Measurements from ENCODE around the gene TECPR1. TPM values are rescaled to one million over a fixed set of nuclear protein-coding genes. Genes with fewer than 3 reads are reported as not detected.
A peak's percentile ranks its signal among the peaks of the same experiment; 100 is the strongest.

The TECPR1 gene
- total RNA-seq, 2 experiments from 2014 or later = 34.5 to 35.3 TPM

GRCh38 chr7:98215561-98216495 lies 36.2 kb downstream of the TECPR1 start:
- Mint-ChIP-seq H3K9me3 (no peaks in the 10 kb centered on the region), H3K4me1 (ENCODE audit: low read depth) (peaks cover 20% of the 10 kb centered on the region), H3K36me3 (peaks cover 6% of the 10 kb centered on the region), H3K27me3 (no peaks in the 10 kb centered on the region), H3K27ac (no peak overlapping the region), H3K4me3 (no peak overlapping the region)
- DNase-seq = no peak
- ChIA-PET POLR2A (no interaction called here), CTCF (no interaction called here)
- intact Hi-C loops (cut with micrococcal nuclease) = no loop called here

- Mint-ChIP-seq H3K4me3 (no peak overlapping the region), H3K9me3 (no peaks in the 10 kb centered on the region), H3K4me1 (ENCODE audit: low read depth) (peaks cover 20% of the 10 kb centered on the region), H3K27me3 (no peaks in the 10 kb centered on the region), H3K36me3 (peaks cover 6% of the 10 kb centered on the region), H3K27ac (no peak overlapping the region)
- CTCF ChIA-PET = no interaction called here
- no peak for DNase-seq
- intact Hi-C loops (cut with micrococcal nuclease) = no loop called here
- POLR2A ChIA-PET = no interaction called here
Measured at GRCh38 chr7:98214811-98215321, 37.2 kb downstream of the TECPR1 start.

GRCh38 chr7:98213888-98214810 lies 37.9 kb downstream of the TECPR1 start:
- no peak for DNase-seq
- no peak overlapping the region for H3K27ac Mint-ChIP-seq
- peaks cover 4% of the 10 kb centered on the region for H3K36me3 Mint-ChIP-seq
- H3K9me3 Mint-ChIP-seq = no peaks in the 10 kb centered on the region
- ChIA-PET POLR2A (interaction anchor here (0.6 to 0.8 kb wide), 2 partner anchors 12 to 49 kb away, joined by 3 read pairs; no protein-coding TSS in a partner anchor), CTCF (no interaction called here)
- no peak overlapping the region for H3K4me3 Mint-ChIP-seq
- intact Hi-C loops (cut with micrococcal nuclease) = no loop called here
- peaks cover 16% of the 10 kb centered on the region for H3K4me1 Mint-ChIP-seq (ENCODE audit: low read depth)
- no peaks in the 10 kb centered on the region for H3K27me3 Mint-ChIP-seq

- H3K27ac Mint-ChIP-seq = no peak overlapping the region
- no peaks in the 10 kb centered on the region for H3K9me3 Mint-ChIP-seq
- H3K4me1 Mint-ChIP-seq (ENCODE audit: low read depth) = peaks cover 8% of the 10 kb centered on the region
- peaks cover 4% of the 10 kb centered on the region for H3K36me3 Mint-ChIP-seq
- no peak for DNase-seq
- ChIA-PET POLR2A (no interaction called here), CTCF (interaction anchor here (0.8 kb wide), 1 partner anchor 45 kb away, joined by 4 read pairs; no protein-coding TSS in a partner anchor)
- intact Hi-C loops (cut with micrococcal nuclease) = no loop called here
- no peaks in the 10 kb centered on the region for H3K27me3 Mint-ChIP-seq
- no peak overlapping the region for H3K4me3 Mint-ChIP-seq
Measured at GRCh38 chr7:98213296-98213887, 38.6 kb downstream of the TECPR1 start.

- intact Hi-C loops (cut with micrococcal nuclease) = no loop called here
- CTCF ChIA-PET = interaction anchor here (0.8 kb wide), 1 partner anchor 44 kb away, joined by 4 read pairs; no protein-coding TSS in a partner anchor
- Mint-ChIP-seq H3K27ac (no peak overlapping the region), H3K36me3 (peaks cover 4% of the 10 kb centered on the region), H3K9me3 (no peaks in the 10 kb centered on the region), H3K4me1 (ENCODE audit: low read depth) (peaks cover 4% of the 10 kb centered on the region), H3K4me3 (no peak overlapping the region), H3K27me3 (no peaks in the 10 kb centered on the region)
- POLR2A ChIA-PET = no interaction called here
- DNase-seq = no peak
Measured at GRCh38 chr7:98212532-98213041, 39.4 kb downstream of the TECPR1 start.

- DNase-seq = no peak
- no peak overlapping the region for H3K27ac Mint-ChIP-seq
- H3K4me1 Mint-ChIP-seq (ENCODE audit: low read depth) = peaks cover 4% of the 10 kb centered on the region
- intact Hi-C loops (cut with micrococcal nuclease) = no loop called here
- H3K9me3 Mint-ChIP-seq = no peaks in the 10 kb centered on the region
- peak overlapping the region; percentile 52 for H3K4me3 Mint-ChIP-seq
- ChIA-PET POLR2A (no interaction called here), CTCF (no interaction called here)
- H3K36me3 Mint-ChIP-seq = peaks cover 10% of the 10 kb centered on the region
- no peaks in the 10 kb centered on the region for H3K27me3 Mint-ChIP-seq
Measured at GRCh38 chr7:98211676-98212531, 40.1 kb downstream of the TECPR1 start.

GRCh38 chr7:98211221-98211675 lies 40.8 kb downstream of the TECPR1 start, which contains the start of gene BHLHA15:
Gene BHLHA15 (plus strand): TSS chr7:98211439. CDS start chr7:98212310, 871 bp downstream.
- intact Hi-C loops (cut with micrococcal nuclease) = no loop called here
- ChIA-PET POLR2A (no interaction called here), CTCF (no interaction called here)
- Mint-ChIP-seq H3K36me3 (peaks cover 12% of the 10 kb centered on the region), H3K27ac (no peak within 1 kb of the TSS), H3K4me1 (ENCODE audit: low read depth) (peaks cover 4% of the 10 kb centered on the region), H3K9me3 (no peaks in the 10 kb centered on the region), H3K27me3 (no peaks in the 10 kb centered on the region), H3K4me3 (peak within 1 kb of the TSS; percentile 52)
- DNase-seq = peak; percentile 47

- no peak overlapping the region for H3K27ac Mint-ChIP-seq
- no peak overlapping the region for H3K4me3 Mint-ChIP-seq
- H3K9me3 Mint-ChIP-seq = no peaks in the 10 kb centered on the region
- intact Hi-C loops (cut with micrococcal nuclease) = no loop called here
- peaks cover 4% of the 10 kb centered on the region for H3K4me1 Mint-ChIP-seq (ENCODE audit: low read depth)
- CTCF ChIA-PET = no interaction called here
- H3K36me3 Mint-ChIP-seq = peaks cover 15% of the 10 kb centered on the region
- H3K27me3 Mint-ChIP-seq = no peaks in the 10 kb centered on the region
- POLR2A ChIA-PET = no interaction called here
- no peak for DNase-seq
Measured at GRCh38 chr7:98210513-98211220, 41.4 kb downstream of the TECPR1 start.

- CTCF ChIA-PET = no interaction called here
- H3K27ac Mint-ChIP-seq = no peak overlapping the region
- no peak for DNase-seq
Measured at GRCh38 chr7:98209166-98209920, 42.7 kb downstream of the TECPR1 start.

More at GRCh38 chr7:98209166-98209920, 42.7 kb downstream of the TECPR1 start:
- Mint-ChIP-seq H3K27me3 (no peaks in the 10 kb centered on the region), H3K4me3 (no peak overlapping the region), H3K36me3 (peaks cover 24% of the 10 kb centered on the region), H3K4me1 (ENCODE audit: low read depth) (peaks cover 8% of the 10 kb centered on the region), H3K9me3 (no peaks in the 10 kb centered on the region)
- POLR2A ChIA-PET = no interaction called here
- intact Hi-C loops (cut with micrococcal nuclease) = no loop called here

All from activated CD4-positive, alpha-beta memory T cell treated with anti-CD3 and anti-CD28 coated beads for 36 hours (primary cell).